ENCODE measurements around the gene NLK. TPM values are rescaled to one million over a fixed set of nuclear protein-coding genes. Genes with fewer than 3 reads are reported as not detected.

NLK gene
- total and polyA plus RNA-seq, 2 donors (not counting 1 experiment from before 2014, with no cell fraction given): 14.4 to 16.1 TPM

DNA sequence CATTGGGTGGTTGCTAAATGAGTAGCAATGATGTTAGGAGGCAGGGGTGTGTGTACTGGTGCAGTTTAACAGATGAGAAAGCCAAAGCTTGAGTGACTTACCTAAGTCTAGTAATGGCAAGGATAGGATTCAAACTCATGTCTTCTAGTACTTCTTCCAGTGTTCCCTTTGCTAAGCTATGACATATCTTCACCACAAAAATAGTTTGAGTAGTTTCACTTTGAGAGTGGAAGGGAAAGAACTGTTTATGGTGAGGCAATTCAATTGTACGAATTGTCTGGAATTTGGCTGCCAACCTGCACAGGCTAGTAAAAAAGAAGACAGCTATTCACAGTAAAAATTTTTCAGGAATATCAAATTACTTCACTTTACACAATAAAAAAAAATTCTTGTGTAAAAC is 138.0 kb downstream of the NLK start:
- DNase-seq (ENCODE audit: low read depth in 2 of 2): peak; percentile 10 to 56
- Histone ChIP-seq H3K9me3 (ENCODE audit: control insufficient read depth, insufficient read depth, low read depth, low read length) (no peaks in the 10 kb centered on the region), H3K4me2 (ENCODE audit: extremely low read depth, insufficient read depth, low read length) (peak overlapping the region; percentile 15), H3K27ac (ENCODE audit: insufficient read depth, low read length) (no peak overlapping the region), H3K27me3 (ENCODE audit: control insufficient read depth, insufficient read depth, low read length) (no peaks in the 10 kb centered on the region), H4K20me1 (ENCODE audit: control insufficient read depth, extremely low read depth, insufficient read depth, low read length) (no peaks in the 10 kb centered on the region), H3K36me3 (ENCODE audit: control insufficient read depth, insufficient read depth, low read length) (no peaks in the 10 kb centered on the region), H2AFZ (ENCODE audit: low read length) (no peak overlapping the region), H3K4me1 (ENCODE audit: control insufficient read depth, extremely low read depth, insufficient read depth, low read length) (no peaks in the 10 kb centered on the region), H3K4me3 (replicated peaks in 1 of 4; ENCODE audit: control extremely low read depth in 1 of 4, insufficient read depth in 1 of 4, low read depth in 3 of 4, low read length in 4 of 4) (no peak overlapping the region), H3K9ac (ENCODE audit: insufficient read depth, low read length) (no peak overlapping the region), H3K79me2 (ENCODE audit: control insufficient read depth, insufficient read depth, low read length) (no peaks in the 10 kb centered on the region)
- TF ChIP-seq EZH2 (IDR thresholded peaks at IDR 0.05; ENCODE audit: low read length, missing control alignments): no peak
- TF ChIP-seq, protein P1, sequence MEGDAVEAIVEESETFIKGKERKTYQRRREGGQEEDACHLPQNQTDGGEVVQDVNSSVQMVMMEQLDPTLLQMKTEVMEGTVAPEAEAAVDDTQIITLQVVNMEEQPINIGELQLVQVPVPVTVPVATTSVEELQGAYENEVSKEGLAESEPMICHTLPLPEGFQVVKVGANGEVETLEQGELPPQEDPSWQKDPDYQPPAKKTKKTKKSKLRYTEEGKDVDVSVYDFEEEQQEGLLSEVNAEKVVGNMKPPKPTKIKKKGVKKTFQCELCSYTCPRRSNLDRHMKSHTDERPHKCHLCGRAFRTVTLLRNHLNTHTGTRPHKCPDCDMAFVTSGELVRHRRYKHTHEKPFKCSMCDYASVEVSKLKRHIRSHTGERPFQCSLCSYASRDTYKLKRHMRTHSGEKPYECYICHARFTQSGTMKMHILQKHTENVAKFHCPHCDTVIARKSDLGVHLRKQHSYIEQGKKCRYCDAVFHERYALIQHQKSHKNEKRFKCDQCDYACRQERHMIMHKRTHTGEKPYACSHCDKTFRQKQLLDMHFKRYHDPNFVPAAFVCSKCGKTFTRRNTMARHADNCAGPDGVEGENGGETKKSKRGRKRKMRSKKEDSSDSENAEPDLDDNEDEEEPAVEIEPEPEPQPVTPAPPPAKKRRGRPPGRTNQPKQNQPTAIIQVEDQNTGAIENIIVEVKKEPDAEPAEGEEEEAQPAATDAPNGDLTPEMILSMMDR (conservative IDR thresholded peaks at IDR 0.05 in 1 of 2, IDR thresholded peaks at IDR 0.05 in 1 of 2; ENCODE audit: low read depth in 1 of 2, low read length in 2 of 2): no peak

DNA sequence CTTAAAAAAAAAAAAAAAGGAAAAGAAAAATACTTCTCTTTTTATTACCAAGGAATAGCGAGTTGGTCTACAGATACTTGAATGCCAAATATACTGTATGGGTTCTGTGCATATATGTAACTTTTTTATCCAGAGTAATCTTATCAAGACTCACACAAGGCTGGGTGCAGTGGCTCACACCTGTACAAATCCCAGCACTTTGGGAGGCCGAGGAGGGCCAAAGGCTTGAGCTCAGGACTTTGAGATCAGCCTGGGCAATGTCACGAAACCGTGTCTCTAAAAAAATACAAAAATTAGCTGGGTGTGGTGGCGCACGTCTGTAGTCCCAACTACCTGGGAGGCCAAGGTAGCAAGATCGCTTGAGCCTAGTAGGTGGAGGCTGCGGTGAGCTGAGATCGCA is 139.1 kb downstream of the NLK start:
- H3K36me3 ChIP-seq (ENCODE audit: control insufficient read depth, insufficient read depth, low read length): no peaks in the 10 kb centered on the region
- TF ChIP-seq, protein P1 (conservative IDR thresholded peaks at IDR 0.05 in 1 of 2, IDR thresholded peaks at IDR 0.05 in 1 of 2; ENCODE audit: low read depth in 1 of 2, low read length in 2 of 2): no peak
- no peak for TF ChIP-seq EZH2 (IDR thresholded peaks at IDR 0.05; ENCODE audit: low read length, missing control alignments)
- H4K20me1 ChIP-seq (ENCODE audit: control insufficient read depth, extremely low read depth, insufficient read depth, low read length): no peaks in the 10 kb centered on the region
- no peak overlapping the region for H3K4me3 ChIP-seq (replicated peaks in 1 of 4; ENCODE audit: control extremely low read depth in 1 of 4, insufficient read depth in 1 of 4, low read depth in 3 of 4, low read length in 4 of 4)
- DNase-seq (ENCODE audit: low read depth in 2 of 2): no peak
- H2AFZ ChIP-seq (ENCODE audit: low read length): no peak overlapping the region
- H3K79me2 ChIP-seq (ENCODE audit: control insufficient read depth, insufficient read depth, low read length): no peaks in the 10 kb centered on the region
- no peak overlapping the region for H3K27ac ChIP-seq (ENCODE audit: insufficient read depth, low read length)
- no peaks in the 10 kb centered on the region for H3K9me3 ChIP-seq (ENCODE audit: control insufficient read depth, insufficient read depth, low read depth, low read length)
- H3K4me2 ChIP-seq (ENCODE audit: extremely low read depth, insufficient read depth, low read length): no peak overlapping the region
- no peaks in the 10 kb centered on the region for H3K4me1 ChIP-seq (ENCODE audit: control insufficient read depth, extremely low read depth, insufficient read depth, low read length)
- H3K9ac ChIP-seq (ENCODE audit: insufficient read depth, low read length): no peak overlapping the region
- H3K27me3 ChIP-seq (ENCODE audit: control insufficient read depth, insufficient read depth, low read length): no peaks in the 10 kb centered on the region

DNA sequence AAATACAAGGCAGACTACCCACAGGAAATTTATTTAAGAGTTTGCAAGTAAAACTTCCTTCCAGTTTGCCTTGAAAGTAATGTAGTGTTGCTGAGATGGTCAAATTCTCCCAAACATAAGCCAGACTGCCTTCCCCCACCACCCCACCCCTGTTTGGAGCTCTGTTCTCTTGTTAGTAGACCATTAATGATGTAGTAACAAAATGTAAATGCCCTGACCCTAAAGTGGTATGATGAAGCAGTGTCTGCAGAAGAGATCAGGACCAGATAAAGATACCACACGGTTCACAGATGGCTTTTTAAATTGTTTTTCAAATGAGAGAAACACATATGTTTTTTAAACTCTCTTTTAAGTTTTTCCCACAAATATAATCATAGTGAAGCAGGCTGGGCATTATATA is 140.1 kb downstream of the NLK start:
- Histone ChIP-seq H3K79me2 (ENCODE audit: control insufficient read depth, insufficient read depth, low read length) (no peaks in the 10 kb centered on the region), H4K20me1 (ENCODE audit: control insufficient read depth, extremely low read depth, insufficient read depth, low read length) (no peaks in the 10 kb centered on the region), H3K27me3 (ENCODE audit: control insufficient read depth, insufficient read depth, low read length) (no peaks in the 10 kb centered on the region), H3K9ac (ENCODE audit: insufficient read depth, low read length) (no peak overlapping the region), H3K9me3 (ENCODE audit: control insufficient read depth, insufficient read depth, low read depth, low read length) (no peaks in the 10 kb centered on the region), H3K4me3 (replicated peaks in 1 of 4; ENCODE audit: control extremely low read depth in 1 of 4, insufficient read depth in 1 of 4, low read depth in 3 of 4, low read length in 4 of 4) (no peak overlapping the region), H3K27ac (ENCODE audit: insufficient read depth, low read length) (no peak overlapping the region), H3K4me1 (ENCODE audit: control insufficient read depth, extremely low read depth, insufficient read depth, low read length) (no peaks in the 10 kb centered on the region), H3K36me3 (ENCODE audit: control insufficient read depth, insufficient read depth, low read length) (no peaks in the 10 kb centered on the region), H3K4me2 (ENCODE audit: extremely low read depth, insufficient read depth, low read length) (no peak overlapping the region), H2AFZ (ENCODE audit: low read length) (no peak overlapping the region)
- DNase-seq (ENCODE audit: low read depth in 2 of 2): no peak
- TF ChIP-seq, protein P1 (conservative IDR thresholded peaks at IDR 0.05 in 1 of 2, IDR thresholded peaks at IDR 0.05 in 1 of 2; ENCODE audit: low read depth in 1 of 2, low read length in 2 of 2): no peak
- TF ChIP-seq EZH2 (IDR thresholded peaks at IDR 0.05; ENCODE audit: low read length, missing control alignments): no peak

Measured in fibroblast of lung (primary cell).